NCI-H2196 (cell line): Measurements from ENCODE around the gene LRRN2.

Source experiments
- DNase-seq: peaks from one replicate; lab custom pipeline; 2025; ENCODE audit not compliant: unreplicated experiment; lab: John Stamatoyannopoulos, UW

LRRN2 gene

GRCh38 chr1:204664384-204664651, 21.2 kb downstream of the LRRN2 start:
- no peak for DNase-seq

- no peak for DNase-seq
Observed at GRCh38 chr1:204663644-204664383, 21.7 kb downstream of the LRRN2 start.

- no peak for DNase-seq
Observed at GRCh38 chr1:204662530-204662929, 23.0 kb downstream of the LRRN2 start.

GRCh38 chr1:204660509-204660908, 25.0 kb downstream of the LRRN2 start:
- DNase-seq: no peak

GRCh38 chr1:204659056-204659455, 26.5 kb downstream of the LRRN2 start:
- DNase-seq: peak; percentile 9

GRCh38 chr1:204658295-204658694, 27.2 kb downstream of the LRRN2 start:
- DNase-seq: no peak

GRCh38 chr1:204653590-204654340, 31.8 kb downstream of the LRRN2 start:
- DNase-seq: no peak

GRCh38 chr1:204652497-204652896, 33.0 kb downstream of the LRRN2 start:
- no peak for DNase-seq

GRCh38 chr1:204651843-204652421, 33.6 kb downstream of the LRRN2 start:
- peak; percentile 38 for DNase-seq

- no peak for DNase-seq
Observed at GRCh38 chr1:204650911-204651570, 34.5 kb downstream of the LRRN2 start.

GRCh38 chr1:204649721-204650521, 35.6 kb downstream of the LRRN2 start:
- DNase-seq: peak; percentile 57

GRCh38 chr1:204648576-204648975, 37.0 kb downstream of the LRRN2 start:
- no peak for DNase-seq

- no peak for DNase-seq
Observed at GRCh38 chr1:204647805-204648153, 37.8 kb downstream of the LRRN2 start.

GRCh38 chr1:204647114-204647804, 38.3 kb downstream of the LRRN2 start:
- DNase-seq: peak; percentile 14

GRCh38 chr1:204645666-204646065, 39.9 kb downstream of the LRRN2 start:
- DNase-seq: no peak

GRCh38 chr1:204645251-204645650, 40.3 kb downstream of the LRRN2 start:
- no peak for DNase-seq

- no peak for DNase-seq
Observed at GRCh38 chr1:204643503-204643902, 42.0 kb downstream of the LRRN2 start.

GRCh38 chr1:204641936-204642335, 43.6 kb downstream of the LRRN2 start:
- DNase-seq: no peak

- no peak for DNase-seq
Observed at GRCh38 chr1:204641455-204641854, 44.1 kb downstream of the LRRN2 start.

- no peak for DNase-seq
Observed at GRCh38 chr1:204640578-204640977, 45.0 kb downstream of the LRRN2 start.
